A549 (cell line): ENCODE data around the gene CYP8B1. TPM values are rescaled to one million over a fixed set of nuclear protein-coding genes. Genes with fewer than 3 reads are reported as not detected.

Experiments
- ATAC-seq, 2 experiments: fragments of 200-7000 bp in 1 of 2; fragments of >200 bp in 1 of 2; cut with Nextera tagmentation in 1 of 2; cut with Tn5 transposase in 1 of 2; 3 replicates each; pipeline versions ENCODE4 v1.8.0 to v1.9.1; 2018 to 2020; ENCODE audit warnings: mild to moderate bottlenecking in 1 of 2, moderate library complexity in 1 of 2
- CTCF ChIA-PET: fragments of 300-600 bp; sonication (Branson Sonifier 250); formaldehyde crosslinking; extraction: SDS; loops from one replicate; lab custom pipeline; 2021; ENCODE audit warnings: antibody characterized with exemption, inconsistent platforms; lab: Yijun Ruan, JAX
- POLR2A ChIA-PET: fragments of 350-600 bp; formaldehyde crosslinking; extraction: SDS; loops from one replicate; lab custom pipeline; 2021; ENCODE audit warnings: antibody characterized with exemption, inconsistent platforms; lab: Yijun Ruan, JAX
- DNase-seq, 2 experiments: peaks; one replicate each; pipeline versions ENCODE4 v3.0.0 to v3.0.0-alpha.2; 2011 to 2016; ENCODE audit warnings: low read depth in 1 of 2, low spot score in 1 of 2
- FAIRE-seq: peaks from 2 replicates; lab custom pipeline; 2011; peaks lifted over from hg19 to GRCh38; lab: Jason Lieb, UNC
- H3K27ac ChIP-seq, 2 experiments: fragments of >200 bp; sonication (Bioruptor Twin); formaldehyde crosslinking; 3 replicates each; pipeline ENCODE4 v1.5.1; 2016 to 2017
- H3K4me1 ChIP-seq: fragments of >200 bp; sonication (Bioruptor Twin); formaldehyde crosslinking; 3 replicates; pipeline ENCODE4 v1.6.1; 2016
- H3K4me2 ChIP-seq: fragments of >200 bp; sonication (Bioruptor Twin); formaldehyde crosslinking; 3 replicates; pipeline ENCODE4 v1.6.1; 2016
- H3K4me3 ChIP-seq: fragments of >200 bp; sonication (Bioruptor Twin); formaldehyde crosslinking; 3 replicates; pipeline ENCODE4 v1.5.1; 2016
- H3K9me3 ChIP-seq: fragments of >200 bp; sonication (Bioruptor Twin); formaldehyde crosslinking; 3 replicates; pipeline ENCODE4 v1.6.1; 2016
- BHLHE40 ChIP-seq: IDR thresholded peaks from 2 replicates; pipeline ENCODE4 v1.6.1; 2012; ENCODE audit warnings: low read depth, low read length, inconsistent platforms
- CBX8 ChIP-seq: fragments of 200-600 bp; sonication (generic); IDR thresholded peaks from 2 replicates; pipeline ENCODE4 v1.6.1; 2016
- CHD2 ChIP-seq: fragments of 150-350 bp; IDR thresholded peaks from 2 replicates; pipeline ENCODE4 v1.6.1; 2014; ENCODE audit warnings: low read length; ENCODE audit not compliant: partially characterized antibody
- ELK1 ChIP-seq: fragments of 150-350 bp; IDR thresholded peaks from 2 replicates; pipeline ENCODE4 v1.6.1; 2014; ENCODE audit warnings: low read depth, mild to moderate bottlenecking, low read length
- EP300 ChIP-seq, 2 experiments: fragments of >200 bp; sonication (Bioruptor Twin); formaldehyde crosslinking; IDR thresholded peaks; 2 replicates in 1 of 2; 3 replicates in 1 of 2; pipeline ENCODE4 v1.6.1; 2016 to 2017
- ESRRA ChIP-seq: fragments of 150-350 bp; IDR thresholded peaks from 2 replicates; pipeline ENCODE4 v1.6.1; 2014; ENCODE audit warnings: mild to moderate bottlenecking, low read length, borderline replicate concordance
- FOSL2 ChIP-seq, 2 experiments: fragments of 450-650 bp in 1 of 2; fragments of >200 bp in 1 of 2; sonication (Bioruptor Twin) in 1 of 2; formaldehyde crosslinking; IDR thresholded peaks; 2 replicates each; pipeline versions ENCODE4 v1.5.0 to v1.6.1; 2016 to 2020; ENCODE audit warnings: mild to moderate bottlenecking in 1 of 2, moderate library complexity in 1 of 2
- FOXS1 ChIP-seq: fragments of 250-450 bp; sonication (Bioruptor Pico); IDR thresholded peaks from 2 replicates; pipeline ENCODE4 v1.5.0; 2020; ENCODE audit warnings: mild to moderate bottlenecking, moderate library complexity
- GATA3 ChIP-seq: IDR thresholded peaks from 2 replicates; pipeline ENCODE4 v1.6.1; 2012; ENCODE audit warnings: borderline replicate concordance
- HDAC2 ChIP-seq: fragments of 200-600 bp; sonication (generic); IDR thresholded peaks from 2 replicates; pipeline ENCODE4 v1.6.1; 2016
- HOXA7 ChIP-seq: fragments of 250-450 bp; sonication (Bioruptor Pico); IDR thresholded peaks from 2 replicates; pipeline ENCODE4 v1.5.0; 2020; ENCODE audit warnings: mild to moderate bottlenecking, moderate library complexity
- JUNB ChIP-seq: fragments of >200 bp; sonication (Bioruptor Twin); formaldehyde crosslinking; IDR thresholded peaks from 2 replicates; pipeline ENCODE4 v1.6.1; 2016
- MAX ChIP-seq: IDR thresholded peaks from 2 replicates; pipeline ENCODE4 v1.6.1; 2012
- MAZ ChIP-seq: fragments of 150-350 bp; IDR thresholded peaks from 2 replicates; pipeline ENCODE4 v1.6.1; 2014; ENCODE audit warnings: antibody characterized with exemption, low read depth, low read length, borderline replicate concordance
- MYC ChIP-seq: IDR thresholded peaks from 2 replicates; pipeline ENCODE4 v1.6.1; 2012; ENCODE audit warnings: mild to moderate bottlenecking, inconsistent platforms, low read length, improper control_type of control experiment, borderline replicate concordance
- NFE2L2 ChIP-seq: fragments of 150-350 bp; conservative IDR thresholded peaks from 2 replicates; pipeline ENCODE4 v1.6.1; 2014; ENCODE audit warnings: low read length
- PBX3 ChIP-seq: IDR thresholded peaks from 2 replicates; pipeline ENCODE4 v1.6.1; 2012
- POLR2A ChIP-seq: IDR thresholded peaks from 2 replicates; pipeline ENCODE4 v1.6.1; 2012; ENCODE audit warnings: mild to moderate bottlenecking, low read length
- RAD21 ChIP-seq, 2 experiments: fragments of >200 bp in 1 of 2; sonication (Bioruptor Twin) in 1 of 2; formaldehyde crosslinking in 1 of 2; IDR thresholded peaks in 1 of 2; conservative IDR thresholded peaks in 1 of 2; 2 replicates in 1 of 2; 3 replicates in 1 of 2; pipeline ENCODE4 v1.6.1; 2012 to 2018; ENCODE audit warnings: inconsistent platforms in 1 of 2
- RFX5 ChIP-seq: fragments of 450-650 bp; IDR thresholded peaks from 2 replicates; pipeline ENCODE4 v1.7.1; 2014; ENCODE audit warnings: antibody characterized with exemption, mild to moderate bottlenecking, moderate library complexity
- RNF2 ChIP-seq: fragments of 200-600 bp; sonication (generic); IDR thresholded peaks from 2 replicates; pipeline ENCODE4 v1.6.1; 2016; ENCODE audit warnings: low read depth, mild to moderate bottlenecking, antibody characterized with exemption, moderate library complexity, borderline replicate concordance
- SMC3 ChIP-seq: fragments of >200 bp; sonication (Bioruptor Twin); formaldehyde crosslinking; IDR thresholded peaks from 3 replicates; pipeline ENCODE4 v1.6.1; 2018; ENCODE audit warnings: inconsistent platforms
- USF2 ChIP-seq: fragments of 450-650 bp; IDR thresholded peaks from 2 replicates; pipeline ENCODE4 v1.6.1; 2014; ENCODE audit warnings: antibody characterized with exemption
- ZC3H11A ChIP-seq: fragments of 450-650 bp; IDR thresholded peaks from 2 replicates; pipeline ENCODE4 v1.6.1; 2014; ENCODE audit warnings: antibody characterized with exemption, mild to moderate bottlenecking
- ZSCAN20 ChIP-seq: fragments of 250-450 bp; sonication (Bioruptor Pico); IDR thresholded peaks from 2 replicates; pipeline ENCODE4 v1.8.0; 2022; ENCODE audit warnings: mild to moderate bottlenecking, moderate library complexity
- polyA plus RNA-seq, 4 experiments: library from polyadenylated mRNA; depleted of rRNA in 3 of 4; stranded (reverse); fragments of >200 nt; fragmentation: RNase III in 1 of 4; extraction: RNeasy Plus Mini Kit Qiagen cat#74134 plus additional on column Dnase treatment in 1 of 4; gene quantifications; 2 replicates in 3 of 4; 3 replicates in 1 of 4; pipeline ENCODE4 v1.2.3, GENCODE V29; 2011 to 2017
- TF ChIP-seq, protein P1 (sequence below): fragments of >200 bp; sonication (Bioruptor Twin); formaldehyde crosslinking; IDR thresholded peaks from 2 replicates; pipeline ENCODE4 v1.6.1; 2016
- TF ChIP-seq, protein P2 (sequence below): fragments of >200 bp; sonication (Bioruptor Twin); formaldehyde crosslinking; IDR thresholded peaks from 3 replicates; pipeline ENCODE4 v1.5.1; 2016
- TF ChIP-seq, protein P3 (sequence below): IDR thresholded peaks from 2 replicates; pipeline ENCODE4 v1.6.1; 2012; ENCODE audit warnings: low read depth, borderline replicate concordance
- TF ChIP-seq, protein P4 (sequence below): fragments of 250-450 bp; sonication (Bioruptor Pico); IDR thresholded peaks from 2 replicates; pipeline ENCODE4 v1.5.0; 2020; ENCODE audit warnings: low read depth, mild to moderate bottlenecking, moderate library complexity

The CYP8B1 gene
- polyA plus RNA-seq, 2 of the 4 experiments (the other 2 are of a cell fraction) = not detected

DNA sequence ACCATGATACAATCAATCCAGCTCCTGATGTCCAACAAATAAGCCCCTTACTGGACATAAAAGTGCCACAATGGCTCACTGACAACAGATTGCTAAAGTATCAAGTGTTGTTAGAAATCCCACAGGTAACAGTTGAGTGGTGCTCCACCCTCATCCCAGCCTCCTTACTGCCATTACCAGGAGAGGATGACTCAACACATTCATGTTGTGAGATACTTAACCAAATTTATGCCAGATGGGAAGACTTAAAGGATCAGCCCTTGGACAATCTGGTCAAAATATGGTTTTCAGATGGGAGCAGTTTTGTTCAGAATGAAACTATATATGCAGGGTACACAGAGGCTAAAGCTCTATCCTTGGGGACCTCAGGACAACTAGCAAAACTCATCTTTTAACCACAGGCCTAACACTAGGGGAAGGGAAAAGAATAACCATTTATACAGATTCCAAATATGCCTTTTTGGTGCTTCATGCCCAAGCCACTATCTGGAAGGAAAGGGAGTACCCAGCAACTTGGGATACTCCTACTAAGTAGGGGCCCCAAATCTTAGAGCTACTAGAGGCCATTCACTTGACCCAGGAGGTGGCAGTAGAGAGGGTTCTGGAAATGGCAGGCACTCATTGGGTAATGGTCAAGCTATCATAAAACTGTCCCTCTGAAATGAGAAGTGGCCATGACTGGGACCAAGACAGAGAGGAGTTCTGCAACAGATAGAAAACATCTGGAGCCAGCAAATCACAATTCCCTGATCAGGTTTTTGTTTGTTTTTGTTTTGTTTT is 23.4 kb upstream of the CYP8B1 start:
- Histone ChIP-seq H3K4me3 (no peak overlapping the region), H3K4me1 (no peaks in the 10 kb centered on the region), H3K27ac (no peak overlapping the region), H3K4me2 (no peak overlapping the region), H3K9me3 (no peaks in the 10 kb centered on the region)
- POLR2A ChIA-PET = no interaction called here
- FAIRE-seq = no peak
- no peak for ATAC-seq
- TF ChIP-seq MAX = no peak
- no peak for TF ChIP-seq FOXS1 (CRISPR knock-in tag)
- TF ChIP-seq, protein P1, sequence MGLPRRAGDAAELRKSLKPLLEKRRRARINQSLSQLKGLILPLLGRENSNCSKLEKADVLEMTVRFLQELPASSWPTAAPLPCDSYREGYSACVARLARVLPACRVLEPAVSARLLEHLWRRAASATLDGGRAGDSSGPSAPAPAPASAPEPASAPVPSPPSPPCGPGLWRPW = no peak
- no peak for TF ChIP-seq USF2
- TF ChIP-seq NFE2L2 = no peak
- TF ChIP-seq RFX5 = no peak
- TF ChIP-seq, protein P2, sequence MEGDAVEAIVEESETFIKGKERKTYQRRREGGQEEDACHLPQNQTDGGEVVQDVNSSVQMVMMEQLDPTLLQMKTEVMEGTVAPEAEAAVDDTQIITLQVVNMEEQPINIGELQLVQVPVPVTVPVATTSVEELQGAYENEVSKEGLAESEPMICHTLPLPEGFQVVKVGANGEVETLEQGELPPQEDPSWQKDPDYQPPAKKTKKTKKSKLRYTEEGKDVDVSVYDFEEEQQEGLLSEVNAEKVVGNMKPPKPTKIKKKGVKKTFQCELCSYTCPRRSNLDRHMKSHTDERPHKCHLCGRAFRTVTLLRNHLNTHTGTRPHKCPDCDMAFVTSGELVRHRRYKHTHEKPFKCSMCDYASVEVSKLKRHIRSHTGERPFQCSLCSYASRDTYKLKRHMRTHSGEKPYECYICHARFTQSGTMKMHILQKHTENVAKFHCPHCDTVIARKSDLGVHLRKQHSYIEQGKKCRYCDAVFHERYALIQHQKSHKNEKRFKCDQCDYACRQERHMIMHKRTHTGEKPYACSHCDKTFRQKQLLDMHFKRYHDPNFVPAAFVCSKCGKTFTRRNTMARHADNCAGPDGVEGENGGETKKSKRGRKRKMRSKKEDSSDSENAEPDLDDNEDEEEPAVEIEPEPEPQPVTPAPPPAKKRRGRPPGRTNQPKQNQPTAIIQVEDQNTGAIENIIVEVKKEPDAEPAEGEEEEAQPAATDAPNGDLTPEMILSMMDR = no peak
- no peak for TF ChIP-seq MAZ
- no peak for TF ChIP-seq CHD2
- no peak for TF ChIP-seq PBX3
- no peak for TF ChIP-seq ZSCAN20 (CRISPR knock-in tag)
- TF ChIP-seq POLR2A = no peak
- TF ChIP-seq, protein P3, sequence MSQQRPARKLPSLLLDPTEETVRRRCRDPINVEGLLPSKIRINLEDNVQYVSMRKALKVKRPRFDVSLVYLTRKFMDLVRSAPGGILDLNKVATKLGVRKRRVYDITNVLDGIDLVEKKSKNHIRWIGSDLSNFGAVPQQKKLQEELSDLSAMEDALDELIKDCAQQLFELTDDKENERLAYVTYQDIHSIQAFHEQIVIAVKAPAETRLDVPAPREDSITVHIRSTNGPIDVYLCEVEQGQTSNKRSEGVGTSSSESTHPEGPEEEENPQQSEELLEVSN = no peak
- TF ChIP-seq JUNB = no peak
- TF ChIP-seq GATA3 = no peak
- no peak for DNase-seq
- CTCF ChIA-PET = interaction anchor here (1.5 kb wide), 1 partner anchor 18 kb away, joined by 6 read pairs; no protein-coding TSS in a partner anchor

GRCh38 chr3:42895580-42895868 is 19.8 kb upstream of the CYP8B1 start:
- FAIRE-seq (no peak), DNase-seq (no peak), ATAC-seq (no peak)
- Histone ChIP-seq H3K4me2 (no peak overlapping the region), H3K4me1 (no peaks in the 10 kb centered on the region), H3K9me3 (no peaks in the 10 kb centered on the region), H3K4me3 (no peak overlapping the region), H3K27ac (no peak overlapping the region)
- ChIA-PET POLR2A (no interaction called here), CTCF (no interaction called here)
- TF ChIP-seq HOXA7 (CRISPR knock-in tag) (no peak), RNF2 (no peak), ELK1 (no peak), MAX (no peak), MYC (no peak), ESRRA (no peak), POLR2A (no peak), GATA3 (no peak), CBX8 (no peak), ZC3H11A (no peak), EP300 (IDR thresholded peaks at IDR 0.05) (no peak), HDAC2 (no peak), FOSL2 (IDR thresholded peaks at IDR 0.05) (no peak), FOSL2 (CRISPR knock-in tag; IDR thresholded peaks at IDR 0.05) (no peak), RAD21 (conservative IDR thresholded peaks at IDR 0.05 in 1 of 2, IDR thresholded peaks at IDR 0.05 in 1 of 2) (no peak), JUNB (no peak), SMC3 (no peak), BHLHE40 (no peak)
- TF ChIP-seq, protein P1 = no peak
- TF ChIP-seq, protein P4, sequence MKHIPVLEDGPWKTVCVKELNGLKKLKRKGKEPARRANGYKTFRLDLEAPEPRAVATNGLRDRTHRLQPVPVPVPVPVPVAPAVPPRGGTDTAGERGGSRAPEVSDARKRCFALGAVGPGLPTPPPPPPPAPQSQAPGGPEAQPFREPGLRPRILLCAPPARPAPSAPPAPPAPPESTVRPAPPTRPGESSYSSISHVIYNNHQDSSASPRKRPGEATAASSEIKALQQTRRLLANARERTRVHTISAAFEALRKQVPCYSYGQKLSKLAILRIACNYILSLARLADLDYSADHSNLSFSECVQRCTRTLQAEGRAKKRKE (CRISPR knock-in tag) = no peak
- TF ChIP-seq, protein P3 = no peak
